HG02870 (cell line): ENCODE data around the gene GSE1.

Source experiments
- ATAC-seq: cut with Tn5 transposase; IDR thresholded peaks from one replicate; pipeline ENCODE4 v1.9.1; 2021; ENCODE audit warnings: mild to moderate bottlenecking, moderate library complexity; ENCODE audit not compliant: unreplicated experiment

GSE1 gene

GRCh38 chr16:85612801-85613603 lies at the start of gene GSE1:
GSE1 (plus strand) TSS chr16:85613322; CDS start chr16:85613392, 70 bp downstream.
- peak; percentile 37 for ATAC-seq

GRCh38 chr16:85563515-85564276 lies 49.4 kb upstream of the GSE1 start:
- ATAC-seq = no peak

GRCh38 chr16:85564277-85565051 lies 48.7 kb upstream of the GSE1 start:
- no peak for ATAC-seq

- ATAC-seq = no peak
Measured at GRCh38 chr16:85565340-85565739, 47.8 kb upstream of the GSE1 start.

GRCh38 chr16:85565801-85566526 lies 47.2 kb upstream of the GSE1 start:
- no peak for ATAC-seq

GRCh38 chr16:85566561-85567100 lies 46.5 kb upstream of the GSE1 start:
- no peak for ATAC-seq

GRCh38 chr16:85567101-85567866 lies 45.8 kb upstream of the GSE1 start:
- ATAC-seq = no peak

GRCh38 chr16:85567935-85568334 lies 45.2 kb upstream of the GSE1 start:
- no peak for ATAC-seq

- ATAC-seq = no peak
Measured at GRCh38 chr16:85568519-85568918, 44.6 kb upstream of the GSE1 start.

GRCh38 chr16:85569039-85569614 lies 44.0 kb upstream of the GSE1 start:
- ATAC-seq = no peak

GRCh38 chr16:85569615-85570212 lies 43.4 kb upstream of the GSE1 start:
- ATAC-seq = peak; percentile 65

GRCh38 chr16:85570213-85570734 lies 42.8 kb upstream of the GSE1 start:
- ATAC-seq = peak; percentile 14

GRCh38 chr16:85570735-85571562 lies 42.2 kb upstream of the GSE1 start:
- peak; percentile 34 for ATAC-seq

GRCh38 chr16:85571563-85571812 lies 41.6 kb upstream of the GSE1 start:
- ATAC-seq = no peak

GRCh38 chr16:85571813-85572619 lies 41.1 kb upstream of the GSE1 start:
- no peak for ATAC-seq

- no peak for ATAC-seq
Measured at GRCh38 chr16:85573045-85573695, 40.0 kb upstream of the GSE1 start.
